PC-3 (cell line): ENCODE measurements around the gene MYO1F. TPM values are rescaled to one million over a fixed set of nuclear protein-coding genes. Genes with fewer than 3 reads are reported as not detected.

ENCODE experiments used
- ATAC-seq: fragments of 200-7000 bp; cut with Tn5 transposase; 2 replicates; pipeline ENCODE4 v1.9.1; 2020; ENCODE audit warnings: mild to moderate bottlenecking, moderate library complexity
- BruUV-seq: library from RNA; stranded (reverse); fragments of 400-500 nt; replicated peaks from 2 replicates; lab custom pipeline; 2021; lab: Mats Ljungman, UMichigan
- CTCF ChIA-PET: fragments of 300-600 bp; sonication (Branson Sonifier 250); formaldehyde crosslinking; loops from one replicate; lab custom pipeline; 2022; ENCODE audit warnings: antibody characterized with exemption; lab: Charles Lee
- POLR2A ChIA-PET: fragments of 300-600 bp; sonication (Branson Sonifier 250); formaldehyde crosslinking; loops from one replicate; lab custom pipeline; 2022; ENCODE audit warnings: antibody characterized with exemption; ENCODE audit not compliant: unreplicated experiment; lab: Charles Lee
- DNase-seq: peaks from one replicate; pipeline ENCODE4 v3.0.0-alpha.2; 2015
- H2AFZ ChIP-seq: fragments of 300-600 bp; sonication (generic); 2 replicates; pipeline ENCODE4 v1.6.0; 2016; ENCODE audit warnings: antibody characterized with exemption, low read length
- H3F3A ChIP-seq: fragments of 300-600 bp; sonication (generic); one replicate; pipeline ENCODE4 v1.6.0; 2017; ENCODE audit warnings: antibody characterized with exemption, low read length, control low read depth, mild to moderate bottlenecking; ENCODE audit not compliant: unreplicated experiment
- H3K27ac ChIP-seq: fragments of 300-600 bp; sonication (generic); 2 replicates; pipeline ENCODE4 v1.5.1; 2016; ENCODE audit warnings: mild to moderate bottlenecking, low read length
- H3K27me3 ChIP-seq: fragments of 300-600 bp; sonication (generic); 2 replicates; pipeline ENCODE4 v1.6.1; 2016; ENCODE audit warnings: low read length, mixed read lengths
- H3K36me3 ChIP-seq: fragments of 300-600 bp; sonication (generic); 2 replicates; pipeline ENCODE4 v1.6.1; 2016; ENCODE audit warnings: low read depth, mixed run types, low read length, mixed read lengths
- H3K4me1 ChIP-seq: fragments of 300-600 bp; sonication (generic); 2 replicates; pipeline ENCODE4 v1.5.1; 2016; ENCODE audit warnings: low read length; ENCODE audit not compliant: insufficient read depth
- H3K4me2 ChIP-seq: fragments of 300-600 bp; sonication (generic); 2 replicates; pipeline ENCODE4 v1.6.0; 2016; ENCODE audit warnings: low read length
- H3K4me3 ChIP-seq: fragments of 300-600 bp; sonication (generic); 2 replicates; pipeline ENCODE4 v1.5.1; 2016; ENCODE audit warnings: mild to moderate bottlenecking, low read length, mixed read lengths
- H3K79me2 ChIP-seq: fragments of 300-600 bp; sonication (generic); 2 replicates; pipeline ENCODE4 v1.6.1; 2017; ENCODE audit warnings: low read length, mixed read lengths
- H3K9ac ChIP-seq: fragments of 300-600 bp; sonication (generic); 2 replicates; pipeline ENCODE4 v1.6.0; 2016; ENCODE audit warnings: mild to moderate bottlenecking, low read length
- H3K9me2 ChIP-seq: fragments of 300-600 bp; sonication (generic); replicated peaks from 2 replicates; pipeline ENCODE4 v1.6.1; 2016; ENCODE audit warnings: mixed run types, low read length, mixed read lengths
- H3K9me3 ChIP-seq: fragments of 300-600 bp; sonication (generic); 2 replicates; pipeline ENCODE4 v1.6.1; 2016; ENCODE audit warnings: low read length, mixed read lengths
- H4K20me1 ChIP-seq: fragments of 300-600 bp; sonication (generic); 2 replicates; pipeline ENCODE4 v1.6.1; 2016; ENCODE audit warnings: low read length, mixed read lengths
- EZH2 ChIP-seq: fragments of 300-600 bp; sonication (generic); IDR thresholded peaks from one replicate; pipeline ENCODE4 v1.6.1; 2017; ENCODE audit warnings: antibody characterized with exemption, mild to moderate bottlenecking, low read length; ENCODE audit not compliant: unreplicated experiment
- EZH2phosphoT487 ChIP-seq: fragments of 300-600 bp; sonication (generic); IDR thresholded peaks from 2 replicates; pipeline ENCODE4 v1.6.1; 2018; ENCODE audit warnings: mild to moderate bottlenecking, antibody characterized with exemption, low read length, borderline replicate concordance
- intact Hi-C: fragments of 100-400 bp; cut with micrococcal nuclease; formaldehyde crosslinking; loops from 2 replicates; pipeline ENCODE4 v1.9.0; 2023
- total RNA-seq: library from RNA; depleted of rRNA; stranded (reverse); fragments of >200 nt; gene quantifications from 2 replicates; pipeline ENCODE4 v1.2.3, GENCODE V29; 2014
- TF ChIP-seq, protein P1 (sequence below): fragments of 300-600 bp; sonication (generic); conservative IDR thresholded peaks from 2 replicates; pipeline ENCODE4 v1.5.1; 2017; ENCODE audit warnings: antibody characterized with exemption, low read depth, mild to moderate bottlenecking, low read length

MYO1F gene
- total RNA-seq, 1 experiment from 2014 or later: 2.0 TPM

GRCh38 chr19:8487137-8487851, 89.9 kb downstream of the MYO1F start:
- no peak overlapping the region for H2AFZ ChIP-seq
- no peak for TF ChIP-seq EZH2phosphoT487
- TF ChIP-seq, protein P1, sequence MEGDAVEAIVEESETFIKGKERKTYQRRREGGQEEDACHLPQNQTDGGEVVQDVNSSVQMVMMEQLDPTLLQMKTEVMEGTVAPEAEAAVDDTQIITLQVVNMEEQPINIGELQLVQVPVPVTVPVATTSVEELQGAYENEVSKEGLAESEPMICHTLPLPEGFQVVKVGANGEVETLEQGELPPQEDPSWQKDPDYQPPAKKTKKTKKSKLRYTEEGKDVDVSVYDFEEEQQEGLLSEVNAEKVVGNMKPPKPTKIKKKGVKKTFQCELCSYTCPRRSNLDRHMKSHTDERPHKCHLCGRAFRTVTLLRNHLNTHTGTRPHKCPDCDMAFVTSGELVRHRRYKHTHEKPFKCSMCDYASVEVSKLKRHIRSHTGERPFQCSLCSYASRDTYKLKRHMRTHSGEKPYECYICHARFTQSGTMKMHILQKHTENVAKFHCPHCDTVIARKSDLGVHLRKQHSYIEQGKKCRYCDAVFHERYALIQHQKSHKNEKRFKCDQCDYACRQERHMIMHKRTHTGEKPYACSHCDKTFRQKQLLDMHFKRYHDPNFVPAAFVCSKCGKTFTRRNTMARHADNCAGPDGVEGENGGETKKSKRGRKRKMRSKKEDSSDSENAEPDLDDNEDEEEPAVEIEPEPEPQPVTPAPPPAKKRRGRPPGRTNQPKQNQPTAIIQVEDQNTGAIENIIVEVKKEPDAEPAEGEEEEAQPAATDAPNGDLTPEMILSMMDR: no peak
- no peak for TF ChIP-seq EZH2
- H3K9ac ChIP-seq: no peak overlapping the region
- peaks cover 25% of the 10 kb centered on the region for H4K20me1 ChIP-seq
- H3K79me2 ChIP-seq: peaks cover 16% of the 10 kb centered on the region
- peaks cover 63% of the 10 kb centered on the region for H3K36me3 ChIP-seq
- intact Hi-C loops: no loop called here
- H3K4me1 ChIP-seq: no peaks in the 10 kb centered on the region
- H3K27me3 ChIP-seq: no peaks in the 10 kb centered on the region
- H3K9me2 ChIP-seq: no peaks in the 10 kb centered on the region
- ATAC-seq (no peak), DNase-seq (no peak)
- H3K27ac ChIP-seq: no peak overlapping the region
- ChIA-PET POLR2A (no interaction called here), CTCF (no interaction called here)
- H3F3A ChIP-seq: no peaks in the 10 kb centered on the region
- BruUV-seq: no TSS peak
- H3K4me2 ChIP-seq: no peak overlapping the region
- H3K9me3 ChIP-seq: no peaks in the 10 kb centered on the region
- no peak overlapping the region for H3K4me3 ChIP-seq

DNA sequence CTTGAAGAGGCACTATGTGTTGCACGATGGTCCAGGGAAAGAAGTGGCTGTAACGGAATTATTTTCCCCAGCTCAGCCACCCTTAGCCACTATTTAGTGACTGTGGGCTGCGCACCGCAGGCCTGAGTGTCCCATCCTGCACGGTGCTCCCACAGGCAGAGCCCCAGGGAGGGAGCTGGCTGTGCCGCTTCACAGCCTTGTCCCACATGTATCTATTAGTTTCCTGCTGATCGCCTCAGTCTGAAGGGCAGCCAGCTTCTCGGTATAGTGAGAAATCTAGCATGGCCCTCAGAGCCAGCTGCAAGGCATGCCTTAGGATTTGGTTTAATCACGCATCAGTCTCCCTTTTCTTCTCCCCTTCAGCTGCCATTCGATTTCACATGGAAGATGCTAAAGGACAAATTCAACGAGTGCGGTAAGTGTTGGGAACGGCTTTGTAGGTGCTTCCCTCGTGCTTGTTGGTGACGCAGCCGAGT, 90.5 kb downstream of the MYO1F start:
- no peak overlapping the region for H3K27ac ChIP-seq
- H3K4me2 ChIP-seq: no peak overlapping the region
- TF ChIP-seq EZH2 (no peak), EZH2phosphoT487 (no peak)
- TF ChIP-seq, protein P1: no peak
- no peaks in the 10 kb centered on the region for H3K4me1 ChIP-seq
- no peak overlapping the region for H2AFZ ChIP-seq
- ChIA-PET CTCF (no interaction called here), POLR2A (no interaction called here)
- H3K79me2 ChIP-seq: peaks cover 20% of the 10 kb centered on the region
- DNase-seq (no peak), ATAC-seq (no peak)
- no peak overlapping the region for H3K4me3 ChIP-seq
- H3K36me3 ChIP-seq: peaks cover 67% of the 10 kb centered on the region
- H3K9me3 ChIP-seq: no peaks in the 10 kb centered on the region
- no peaks in the 10 kb centered on the region for H3F3A ChIP-seq
- H3K9me2 ChIP-seq: no peaks in the 10 kb centered on the region
- H3K9ac ChIP-seq: no peak overlapping the region
- H3K27me3 ChIP-seq: no peaks in the 10 kb centered on the region
- H4K20me1 ChIP-seq: peaks cover 30% of the 10 kb centered on the region
- no TSS peak for BruUV-seq
- intact Hi-C loops: no loop called here
